Loucy (cell line): ENCODE data around the gene SLC39A9.

Experiments
- H2AFZ ChIP-seq: fragments of 200-600 bp; sonication (generic); 2 replicates; pipeline ENCODE4 v1.6.0; 2016; ENCODE audit warnings: antibody characterized with exemption, mild to moderate bottlenecking, low read length, moderate library complexity
- H3F3A ChIP-seq: fragments of 200-600 bp; 2 replicates; pipeline ENCODE4 v1.6.0; 2016; ENCODE audit warnings: antibody characterized with exemption, low read depth, mild to moderate bottlenecking
- H3K27me3 ChIP-seq: fragments of 200-600 bp; sonication (generic); 2 replicates; pipeline ENCODE4 v1.6.1; 2014; ENCODE audit warnings: low read length, mild to moderate bottlenecking; ENCODE audit not compliant: insufficient read depth, poor library complexity, severe bottlenecking
- H3K36me3 ChIP-seq: fragments of 200-600 bp; sonication (generic); 2 replicates; pipeline ENCODE4 v1.6.1; 2016; ENCODE audit warnings: low read length; ENCODE audit not compliant: insufficient read depth
- H3K4me1 ChIP-seq: fragments of 200-600 bp; sonication (generic); 2 replicates; pipeline ENCODE4 v1.5.1; 2014; ENCODE audit warnings: low read length, mild to moderate bottlenecking; ENCODE audit not compliant: insufficient read depth, poor library complexity, severe bottlenecking
- H3K4me2 ChIP-seq: fragments of 200-600 bp; sonication (generic); 2 replicates; pipeline ENCODE4 v1.6.0; 2014; ENCODE audit warnings: antibody characterized with exemption, low read length, low read depth, mild to moderate bottlenecking; ENCODE audit not compliant: poor library complexity, severe bottlenecking
- H3K4me3 ChIP-seq: fragments of 200-600 bp; sonication (generic); 2 replicates; pipeline ENCODE4 v1.5.1; 2014; ENCODE audit warnings: low read length, mild to moderate bottlenecking, mixed read lengths; ENCODE audit not compliant: poor library complexity, severe bottlenecking
- H3K79me2 ChIP-seq: fragments of 200-600 bp; sonication (generic); 2 replicates; pipeline ENCODE4 v1.6.1; 2014; ENCODE audit warnings: low read length; ENCODE audit not compliant: insufficient read depth
- H3K9ac ChIP-seq: fragments of 200-600 bp; sonication (generic); 2 replicates; pipeline ENCODE4 v1.6.0; 2014; ENCODE audit warnings: mild to moderate bottlenecking, low read depth, low read length, moderate library complexity; ENCODE audit not compliant: poor library complexity, severe bottlenecking
- H3K9me2 ChIP-seq: fragments of 200-600 bp; sonication (generic); replicated peaks from 2 replicates; pipeline ENCODE4 v1.6.1; 2016; ENCODE audit warnings: low read depth, low read length, mixed read lengths
- H3K9me3 ChIP-seq: fragments of 200-600 bp; sonication (generic); 2 replicates; pipeline ENCODE4 v1.6.1; 2014; ENCODE audit warnings: mild to moderate bottlenecking, antibody characterized with exemption, low read length, low read depth; ENCODE audit not compliant: insufficient read depth
- H4K20me1 ChIP-seq: fragments of 200-600 bp; sonication (generic); 2 replicates; pipeline ENCODE4 v1.6.0; 2014; ENCODE audit warnings: antibody characterized with exemption, low read length, mild to moderate bottlenecking; ENCODE audit not compliant: insufficient read depth, poor library complexity, severe bottlenecking
- EZH2phosphoT487 ChIP-seq: fragments of 200-600 bp; IDR thresholded peaks from 2 replicates; pipeline ENCODE4 v1.6.1; 2018; ENCODE audit warnings: antibody characterized with exemption, mild to moderate bottlenecking, moderate library complexity, borderline replicate concordance
- TF ChIP-seq, protein P1 (sequence below): fragments of 200-600 bp; sonication (generic); conservative IDR thresholded peaks from 2 replicates; pipeline ENCODE4 v1.5.1; 2014; ENCODE audit warnings: mild to moderate bottlenecking, antibody characterized with exemption, low read length

Gene SLC39A9

GRCh38 chr14:69483765-69484443, 85.4 kb downstream of the SLC39A9 start:
- H3K4me3 ChIP-seq: no peak overlapping the region
- no peaks in the 10 kb centered on the region for H3K9me2 ChIP-seq
- no peaks in the 10 kb centered on the region for H3K27me3 ChIP-seq

DNA sequence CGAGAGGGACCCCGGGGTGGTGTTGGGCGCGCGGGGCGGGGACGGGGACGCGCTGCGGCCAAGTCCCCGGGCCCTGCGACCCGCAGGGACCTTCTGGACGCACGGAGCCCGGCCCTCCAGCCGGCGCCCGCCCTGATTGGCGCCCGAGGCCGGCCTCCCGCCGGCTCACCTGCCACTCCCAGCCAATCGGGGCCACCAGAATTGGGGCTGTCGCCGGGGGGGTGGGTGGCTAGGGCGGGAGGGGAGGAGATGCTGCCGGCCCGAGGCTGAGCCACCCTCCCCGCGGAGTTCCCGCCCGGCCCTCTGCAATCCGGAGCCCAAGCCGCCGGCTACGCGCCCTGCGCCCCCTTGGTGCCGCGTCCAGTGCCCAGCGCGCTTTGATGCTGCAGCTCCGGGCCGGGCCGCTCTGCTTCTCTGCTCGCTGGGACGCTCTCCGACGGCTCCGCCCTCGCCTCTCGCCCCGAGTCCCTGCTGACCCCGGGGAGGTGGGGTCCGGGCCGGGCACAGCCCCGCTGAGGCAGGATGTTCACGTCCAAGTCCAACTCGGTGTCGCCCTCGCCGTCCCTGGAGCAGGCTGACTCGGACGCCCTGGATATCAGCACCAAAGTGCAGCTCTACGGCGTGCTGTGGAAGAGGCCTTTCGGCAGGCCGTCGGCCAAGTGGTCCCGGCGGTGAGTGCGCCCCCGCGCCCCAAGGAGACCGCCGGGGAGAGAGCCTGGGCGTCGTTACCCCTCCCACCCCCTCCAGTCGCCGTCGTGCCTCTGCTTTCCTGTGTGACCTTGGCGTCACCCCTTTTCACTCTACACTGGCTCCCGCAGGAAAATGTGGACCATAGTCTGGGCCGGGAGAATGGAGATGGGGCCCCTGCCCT, 86.2 kb downstream of the SLC39A9 start, which contains the start of gene PLEKHD1:
PLEKHD1 (plus strand) TSS at position 285 of the 871 bp plus-strand sequence; CDS start at position 523, 238 bp downstream.
- Histone ChIP-seq H3K9me3 (no peaks in the 10 kb centered on the region), H3K4me3 (no peak within 1 kb of the TSS), H3K36me3 (no peaks in the 10 kb centered on the region), H3K9ac (no peak within 1 kb of the TSS), H4K20me1 (no peaks in the 10 kb centered on the region), H3K4me2 (no peak within 1 kb of the TSS), H3F3A (no peaks in the 10 kb centered on the region), H3K27me3 (no peaks in the 10 kb centered on the region), H2AFZ (no peak within 1 kb of the TSS), H3K9me2 (no peaks in the 10 kb centered on the region), H3K4me1 (peaks cover 4% of the 10 kb centered on the region), H3K79me2 (no peaks in the 10 kb centered on the region)
- TF ChIP-seq, protein P1, sequence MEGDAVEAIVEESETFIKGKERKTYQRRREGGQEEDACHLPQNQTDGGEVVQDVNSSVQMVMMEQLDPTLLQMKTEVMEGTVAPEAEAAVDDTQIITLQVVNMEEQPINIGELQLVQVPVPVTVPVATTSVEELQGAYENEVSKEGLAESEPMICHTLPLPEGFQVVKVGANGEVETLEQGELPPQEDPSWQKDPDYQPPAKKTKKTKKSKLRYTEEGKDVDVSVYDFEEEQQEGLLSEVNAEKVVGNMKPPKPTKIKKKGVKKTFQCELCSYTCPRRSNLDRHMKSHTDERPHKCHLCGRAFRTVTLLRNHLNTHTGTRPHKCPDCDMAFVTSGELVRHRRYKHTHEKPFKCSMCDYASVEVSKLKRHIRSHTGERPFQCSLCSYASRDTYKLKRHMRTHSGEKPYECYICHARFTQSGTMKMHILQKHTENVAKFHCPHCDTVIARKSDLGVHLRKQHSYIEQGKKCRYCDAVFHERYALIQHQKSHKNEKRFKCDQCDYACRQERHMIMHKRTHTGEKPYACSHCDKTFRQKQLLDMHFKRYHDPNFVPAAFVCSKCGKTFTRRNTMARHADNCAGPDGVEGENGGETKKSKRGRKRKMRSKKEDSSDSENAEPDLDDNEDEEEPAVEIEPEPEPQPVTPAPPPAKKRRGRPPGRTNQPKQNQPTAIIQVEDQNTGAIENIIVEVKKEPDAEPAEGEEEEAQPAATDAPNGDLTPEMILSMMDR: no peak
- no peak for TF ChIP-seq EZH2phosphoT487

More at GRCh38 chr14:69483765-69484443, 85.4 kb downstream of the SLC39A9 start:
- H3K4me2 ChIP-seq: no peak overlapping the region
- H3K9me3 ChIP-seq: no peaks in the 10 kb centered on the region
- TF ChIP-seq EZH2phosphoT487: no peak
- TF ChIP-seq, protein P1: no peak
- no peaks in the 10 kb centered on the region for H4K20me1 ChIP-seq
- H3K4me1 ChIP-seq: peaks cover 4% of the 10 kb centered on the region
- H3K36me3 ChIP-seq: no peaks in the 10 kb centered on the region
- H2AFZ ChIP-seq: no peak overlapping the region
- no peak overlapping the region for H3K9ac ChIP-seq
- H3K79me2 ChIP-seq: no peaks in the 10 kb centered on the region
- no peaks in the 10 kb centered on the region for H3F3A ChIP-seq

DNA sequence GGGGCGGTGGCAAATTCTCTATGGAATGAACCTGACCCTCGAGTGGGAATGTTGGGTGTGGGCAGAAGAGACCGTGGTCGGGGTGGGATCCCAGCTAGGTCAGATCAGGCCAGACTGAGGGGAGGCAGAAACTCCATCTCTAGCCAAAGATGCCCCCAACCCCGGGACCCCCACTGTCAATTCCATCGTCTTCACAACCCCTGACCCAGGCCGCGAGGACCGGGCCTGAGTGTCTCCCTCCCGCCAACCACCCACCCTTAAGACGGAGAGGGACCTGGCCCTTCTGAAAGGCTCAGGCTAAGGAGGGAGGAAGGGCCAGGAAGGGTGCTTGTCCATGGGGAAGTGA, 86.8 kb downstream of the SLC39A9 start:
- no peak overlapping the region for H2AFZ ChIP-seq
- no peaks in the 10 kb centered on the region for H3K27me3 ChIP-seq
- no peaks in the 10 kb centered on the region for H3K36me3 ChIP-seq
- no peak overlapping the region for H3K9ac ChIP-seq
- no peak for TF ChIP-seq EZH2phosphoT487
- TF ChIP-seq, protein P1: no peak
- H3K9me2 ChIP-seq: no peaks in the 10 kb centered on the region
- no peak overlapping the region for H3K4me2 ChIP-seq
- H3F3A ChIP-seq: no peaks in the 10 kb centered on the region
- no peaks in the 10 kb centered on the region for H3K79me2 ChIP-seq
- no peaks in the 10 kb centered on the region for H4K20me1 ChIP-seq
- H3K4me1 ChIP-seq: peaks cover 4% of the 10 kb centered on the region
- no peak overlapping the region for H3K4me3 ChIP-seq
- H3K9me3 ChIP-seq: no peaks in the 10 kb centered on the region
